Stimulated activated memory B cell treated with anti-CD40 and anti-IgM and Interleukin-4, amounts not matched to agents 10 μg/mL and 1 μg/mL and 100 μg/mL, for 72 hours (primary cell): ENCODE measurements around the gene TBPL2.
"Not testable (repeated sequence)": the region's sequence is repeated elsewhere in the genome, so short reads cannot be mapped to it uniquely, and the experiment has no call there.

Experiments
- ATAC-seq: fragments of 150-1000 bp; cut with Tn5 transposase; 2 replicates; pipeline ENCODE4 v1.10.0; 2021
- H3K27ac Mint-ChIP-seq: one replicate; pipeline ENCODE4 v1.8.0; 2022; ENCODE audit warnings: mild to moderate bottlenecking, mixed read lengths
- H3K27me3 Mint-ChIP-seq: one replicate; pipeline ENCODE4 v1.8.0; 2022; ENCODE audit warnings: mixed read lengths
- H3K36me3 Mint-ChIP-seq: one replicate; pipeline ENCODE4 v1.8.0; 2022; ENCODE audit warnings: mixed read lengths
- H3K4me1 Mint-ChIP-seq: one replicate; pipeline ENCODE4 v1.8.0; 2022; ENCODE audit warnings: mixed read lengths
- H3K4me3 Mint-ChIP-seq: one replicate; pipeline ENCODE4 v1.8.0; 2022; ENCODE audit warnings: mild to moderate bottlenecking, moderate library complexity, mixed read lengths
- H3K9me3 Mint-ChIP-seq: one replicate; pipeline ENCODE4 v1.8.0; 2022; ENCODE audit warnings: mixed read lengths

The TBPL2 gene

DNA sequence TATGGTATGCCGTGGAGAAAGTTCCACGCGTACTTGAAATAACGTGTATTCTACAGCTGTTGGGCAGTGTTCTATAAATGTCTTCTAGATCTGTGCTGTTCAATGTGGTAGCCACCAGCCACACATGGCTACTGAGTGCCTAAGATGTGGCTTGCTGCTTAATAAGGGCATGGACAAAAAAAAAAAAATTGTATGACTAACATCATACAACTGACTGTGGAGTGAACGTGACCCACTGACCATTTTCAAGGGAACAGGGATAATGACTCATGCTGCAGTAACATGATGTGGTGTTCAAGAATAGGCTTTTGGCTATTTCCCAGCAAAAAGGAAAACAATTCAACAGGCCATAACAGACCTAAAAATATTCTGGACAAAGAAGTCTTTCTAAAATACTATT lies 41.7 kb downstream of the TBPL2 start:
- H3K9me3 Mint-ChIP-seq, result no peaks in the 10 kb centered on the region
- no peak overlapping the region for H3K4me3 Mint-ChIP-seq
- H3K27ac Mint-ChIP-seq, result no peak overlapping the region
- ATAC-seq, result no peak
- no peaks in the 10 kb centered on the region for H3K4me1 Mint-ChIP-seq
- peaks cover 31% of the 10 kb centered on the region for H3K36me3 Mint-ChIP-seq
- no peaks in the 10 kb centered on the region for H3K27me3 Mint-ChIP-seq

DNA sequence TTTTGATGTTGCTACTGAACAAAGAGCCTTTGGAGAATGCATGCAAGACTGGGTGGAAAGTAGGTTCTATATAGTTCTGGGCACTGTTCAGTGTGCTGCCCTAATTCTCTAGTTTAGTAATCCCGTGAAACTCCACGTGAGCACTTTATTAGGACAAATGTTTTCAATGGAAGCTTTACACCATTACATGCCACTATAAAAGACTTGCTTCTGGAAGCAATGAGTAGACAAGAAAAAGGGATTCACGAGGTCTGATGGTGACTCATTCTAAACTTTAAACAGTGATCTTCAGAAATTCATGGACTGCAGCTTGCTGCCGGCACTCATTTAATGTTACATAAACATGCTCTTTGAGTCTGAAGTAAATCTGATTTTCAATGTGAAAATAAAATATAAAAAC lies 51.1 kb downstream of the TBPL2 start:
- no peak overlapping the region for H3K4me3 Mint-ChIP-seq
- H3K9me3 Mint-ChIP-seq, result no peaks in the 10 kb centered on the region
- no peaks in the 10 kb centered on the region for H3K27me3 Mint-ChIP-seq
- peaks cover 45% of the 10 kb centered on the region for H3K36me3 Mint-ChIP-seq
- ATAC-seq, result no peak
- H3K4me1 Mint-ChIP-seq, result no peaks in the 10 kb centered on the region
- no peak overlapping the region for H3K27ac Mint-ChIP-seq

DNA sequence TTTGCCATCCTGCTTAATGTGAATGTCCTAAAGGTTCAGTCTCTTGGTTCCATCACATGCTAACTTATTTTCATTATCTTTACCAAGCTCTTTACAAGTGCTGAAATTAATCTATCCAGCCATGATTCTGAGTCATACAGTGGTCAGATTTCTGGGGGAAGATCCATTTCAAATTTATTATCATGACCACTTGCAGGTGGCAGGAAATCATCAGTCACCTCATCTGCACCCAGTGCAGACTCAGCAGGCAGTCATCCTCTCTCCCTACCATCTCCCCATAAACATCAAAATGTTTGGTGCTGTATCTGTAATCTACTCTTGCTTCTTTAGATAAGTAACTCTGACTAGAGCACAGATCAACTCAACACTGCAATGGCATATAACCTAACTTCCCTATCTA lies 52.3 kb downstream of the TBPL2 start:
- no peaks in the 10 kb centered on the region for H3K27me3 Mint-ChIP-seq
- ATAC-seq, result no peak
- no peak overlapping the region for H3K27ac Mint-ChIP-seq
- peaks cover 55% of the 10 kb centered on the region for H3K36me3 Mint-ChIP-seq
- no peaks in the 10 kb centered on the region for H3K9me3 Mint-ChIP-seq
- no peaks in the 10 kb centered on the region for H3K4me1 Mint-ChIP-seq
- no peak overlapping the region for H3K4me3 Mint-ChIP-seq

DNA sequence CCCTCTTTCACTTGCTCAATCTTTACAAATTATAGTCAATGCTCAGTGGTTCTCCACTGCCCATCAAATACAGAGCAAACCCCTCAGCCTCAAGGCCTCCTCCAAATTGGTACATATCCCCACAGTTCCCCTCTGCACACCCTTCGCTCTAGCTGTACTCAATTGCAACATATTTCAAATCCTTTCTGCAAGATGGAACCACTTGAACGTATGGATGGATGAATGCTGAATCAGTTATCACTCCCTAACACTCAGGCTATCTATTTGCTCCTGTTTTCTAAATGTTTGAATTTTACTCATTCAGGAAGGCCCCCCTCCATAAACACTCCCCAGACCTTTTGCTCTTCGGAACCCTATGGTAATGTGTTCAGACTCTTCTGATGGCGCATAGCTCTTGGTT lies 53.3 kb downstream of the TBPL2 start:
- Mint-ChIP-seq H3K27ac (no peak overlapping the region), H3K27me3 (no peaks in the 10 kb centered on the region), H3K36me3 (peaks cover 59% of the 10 kb centered on the region), H3K4me3 (no peak overlapping the region), H3K9me3 (no peaks in the 10 kb centered on the region), H3K4me1 (no peaks in the 10 kb centered on the region)
- no peak for ATAC-seq

DNA sequence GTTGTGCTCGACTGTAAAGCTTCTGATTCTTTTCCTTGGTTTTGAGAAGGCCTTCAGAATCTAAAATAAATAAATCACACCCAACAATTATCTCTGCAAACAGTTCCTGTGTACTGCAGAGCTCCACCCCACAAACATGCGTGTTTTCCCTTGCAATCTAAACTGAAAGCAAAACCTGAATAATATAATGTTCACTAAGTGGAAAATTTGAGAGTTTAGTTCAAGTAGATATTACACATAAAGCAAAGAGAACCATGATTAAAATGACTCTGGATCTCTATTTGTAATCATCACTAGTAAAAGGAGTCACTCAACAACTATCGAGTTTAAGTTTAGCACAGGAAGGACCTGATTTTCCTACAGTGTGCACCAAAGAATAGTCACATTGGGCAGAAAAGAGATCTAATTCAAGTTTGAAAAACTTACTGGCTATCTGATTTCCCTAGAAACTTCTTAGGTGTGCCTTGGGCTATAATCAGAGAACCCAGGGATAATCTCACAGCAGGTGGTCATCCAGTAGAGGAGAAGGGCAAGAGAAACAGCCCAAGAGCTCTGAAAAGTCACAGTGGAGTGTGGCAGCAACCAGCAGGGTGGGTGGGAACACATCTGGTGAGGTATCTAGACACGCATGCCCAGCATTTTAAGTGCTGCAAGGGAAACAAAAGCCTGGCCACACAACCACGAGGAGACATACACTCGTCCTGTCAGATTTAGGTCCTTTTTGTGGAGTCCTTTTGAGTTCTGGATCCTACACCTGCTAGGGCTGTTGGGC lies 54.2 kb downstream of the TBPL2 start:
- no peaks in the 10 kb centered on the region for H3K27me3 Mint-ChIP-seq
- peaks cover 67% of the 10 kb centered on the region for H3K36me3 Mint-ChIP-seq
- no peaks in the 10 kb centered on the region for H3K4me1 Mint-ChIP-seq

DNA sequence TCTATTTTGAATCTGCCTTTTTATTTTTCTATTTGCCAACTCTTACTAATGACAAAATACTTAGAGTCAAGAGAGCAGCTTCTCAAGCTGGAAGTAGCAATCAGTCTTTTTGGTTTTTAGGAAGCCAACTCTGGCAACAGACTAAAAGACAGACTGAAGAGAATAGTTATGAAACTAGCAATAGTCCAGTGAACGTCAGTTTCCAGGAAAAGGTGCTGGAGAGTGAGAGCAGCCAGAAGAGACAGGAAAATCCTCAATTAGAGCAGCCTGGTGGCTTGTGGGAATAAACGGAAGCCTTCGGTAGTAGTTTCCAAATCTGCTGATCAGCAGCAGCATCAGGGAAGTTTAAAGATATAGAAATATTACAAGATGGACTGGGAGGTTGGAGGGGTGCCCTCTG lies 55.9 kb downstream of the TBPL2 start:
- ATAC-seq, result no peak
- Mint-ChIP-seq H3K27me3 (no peaks in the 10 kb centered on the region), H3K4me3 (no peak overlapping the region), H3K27ac (no peak overlapping the region), H3K36me3 (peaks cover 74% of the 10 kb centered on the region), H3K4me1 (no peaks in the 10 kb centered on the region), H3K9me3 (no peaks in the 10 kb centered on the region)

More for the DNA sequence above, 54.2 kb downstream of the TBPL2 start:
- Mint-ChIP-seq H3K27ac (no peak overlapping the region), H3K4me3 (no peak overlapping the region), H3K9me3 (no peaks in the 10 kb centered on the region)
- no peak for ATAC-seq

DNA sequence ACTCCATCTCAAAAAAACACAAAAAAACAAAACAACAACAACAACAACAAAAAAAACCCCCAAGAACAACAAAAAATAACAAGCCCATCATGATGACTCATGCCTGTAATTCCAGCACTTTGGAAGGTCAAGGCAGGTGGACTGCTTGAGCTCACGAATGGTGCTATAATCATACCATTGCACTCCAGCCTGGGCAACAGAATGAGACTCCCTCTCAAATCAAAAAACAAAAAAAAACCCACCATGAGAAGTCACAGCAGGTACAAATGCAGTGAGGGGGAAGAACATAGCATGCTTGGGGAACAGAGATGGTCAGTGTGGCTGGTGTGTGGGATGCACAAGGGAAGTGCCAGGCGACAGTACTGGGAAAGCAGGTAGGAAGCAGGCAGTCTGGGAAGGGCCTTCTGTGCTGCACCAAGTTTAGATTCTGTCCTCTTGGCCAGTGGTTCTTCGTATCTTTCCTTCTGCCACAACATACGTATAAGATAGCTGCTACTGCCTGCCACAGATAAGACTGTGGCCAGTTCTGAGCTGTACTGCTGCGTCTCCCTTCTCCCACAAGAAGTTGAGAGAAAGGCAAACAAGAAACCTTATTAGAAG lies 56.8 kb downstream of the TBPL2 start:
- no peaks in the 10 kb centered on the region for H3K4me1 Mint-ChIP-seq
- ATAC-seq, result no peak

DNA sequence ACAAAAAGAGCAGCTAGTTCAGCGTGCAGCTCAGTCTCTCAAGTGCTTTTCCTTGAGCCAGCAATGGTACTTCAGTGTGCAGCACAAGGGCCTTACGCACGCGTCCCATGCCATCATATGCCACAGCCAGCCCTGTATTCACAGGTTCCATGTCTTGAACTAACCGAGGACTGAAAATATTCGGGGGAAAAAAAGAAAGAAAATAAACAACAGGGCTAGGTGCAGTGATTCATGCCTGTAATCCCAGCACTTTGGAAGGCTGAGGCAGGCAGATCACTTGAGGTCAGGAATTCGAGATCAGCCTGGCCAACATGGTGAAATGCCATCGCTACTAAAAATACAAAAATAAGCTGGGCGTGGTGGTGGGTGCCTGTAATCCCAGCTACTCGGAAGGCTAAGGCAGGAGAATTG lies 57.4 kb downstream of the TBPL2 start:
- not testable (repeated sequence) for H3K4me3 Mint-ChIP-seq, H3K27ac Mint-ChIP-seq, H3K27me3 Mint-ChIP-seq, ATAC-seq, H3K9me3 Mint-ChIP-seq, H3K4me1 Mint-ChIP-seq
- peaks cover 73% of the 10 kb centered on the region for H3K36me3 Mint-ChIP-seq

More for the DNA sequence above, 56.8 kb downstream of the TBPL2 start:
- Mint-ChIP-seq H3K36me3 (peaks cover 72% of the 10 kb centered on the region), H3K9me3 (no peaks in the 10 kb centered on the region), H3K27ac (no peak overlapping the region), H3K27me3 (no peaks in the 10 kb centered on the region), H3K4me3 (no peak overlapping the region)

DNA sequence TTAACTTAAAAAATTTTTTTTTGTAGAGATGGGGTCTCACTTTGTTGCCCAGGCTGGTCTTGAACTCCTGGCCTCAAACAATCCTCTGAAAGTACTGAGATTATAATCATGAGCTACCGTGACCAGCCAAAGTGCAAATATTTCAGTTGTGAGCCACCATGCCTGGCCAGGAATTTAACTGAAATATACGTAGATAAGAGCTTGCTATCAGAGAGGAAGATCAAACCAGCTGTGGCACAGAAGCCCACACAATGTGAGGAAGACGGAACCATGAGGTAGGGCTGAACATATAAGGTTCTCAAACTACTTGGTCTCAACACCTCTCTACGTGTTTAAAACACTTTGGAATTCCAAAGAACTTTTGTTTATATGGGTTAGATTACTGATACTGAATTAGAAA lies 57.9 kb downstream of the TBPL2 start:
- Mint-ChIP-seq H3K9me3 (no peaks in the 10 kb centered on the region), H3K27me3 (no peaks in the 10 kb centered on the region), H3K4me3 (no peak overlapping the region), H3K27ac (no peak overlapping the region), H3K36me3 (peaks cover 73% of the 10 kb centered on the region), H3K4me1 (no peaks in the 10 kb centered on the region)
- no peak for ATAC-seq

DNA sequence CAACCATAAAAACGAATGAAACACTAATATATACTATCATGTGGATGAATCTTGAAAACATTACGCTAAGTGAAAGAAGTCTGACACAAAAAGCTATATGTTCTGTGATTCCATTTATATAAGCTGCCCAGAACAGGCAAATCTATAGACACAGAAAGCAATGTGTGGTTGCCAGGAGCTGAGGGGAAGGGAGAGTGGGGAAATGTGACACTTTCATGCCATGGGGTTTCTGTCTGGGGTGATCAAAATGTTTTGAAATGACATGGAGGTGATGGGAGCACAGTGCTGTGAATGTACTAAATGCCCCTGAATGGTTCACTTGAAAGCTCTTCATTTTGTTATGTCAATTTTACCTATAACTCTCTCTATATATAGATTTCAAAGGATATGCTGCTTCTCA lies 58.9 kb downstream of the TBPL2 start:
- H3K9me3 Mint-ChIP-seq, result no peaks in the 10 kb centered on the region
- no peak for ATAC-seq
- no peak overlapping the region for H3K4me3 Mint-ChIP-seq
- no peak overlapping the region for H3K27ac Mint-ChIP-seq
- peaks cover 73% of the 10 kb centered on the region for H3K36me3 Mint-ChIP-seq
- H3K4me1 Mint-ChIP-seq, result no peaks in the 10 kb centered on the region
- no peaks in the 10 kb centered on the region for H3K27me3 Mint-ChIP-seq

DNA sequence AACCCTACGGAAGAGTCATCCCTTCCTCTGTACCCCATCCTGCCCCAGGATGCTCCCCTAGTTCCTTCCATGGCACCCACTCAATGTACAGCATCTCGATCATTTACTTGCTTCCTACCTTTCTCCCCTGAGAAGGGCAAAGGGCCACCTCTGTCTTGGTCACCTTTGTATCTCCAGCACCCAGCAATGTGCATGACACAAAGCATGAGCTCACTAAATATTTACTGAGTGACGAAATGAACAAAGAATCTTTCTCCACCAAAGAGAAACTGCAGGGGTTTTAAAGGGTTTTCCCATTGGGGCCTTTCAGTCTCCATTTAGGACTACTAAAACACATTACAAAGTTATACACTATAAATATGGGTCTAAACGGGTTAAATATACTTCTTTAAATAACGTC lies 59.4 kb downstream of the TBPL2 start:
- no peak overlapping the region for H3K27ac Mint-ChIP-seq
- H3K4me1 Mint-ChIP-seq, result no peaks in the 10 kb centered on the region
- no peak overlapping the region for H3K4me3 Mint-ChIP-seq
- no peaks in the 10 kb centered on the region for H3K27me3 Mint-ChIP-seq
- ATAC-seq, result no peak
- peaks cover 77% of the 10 kb centered on the region for H3K36me3 Mint-ChIP-seq
- no peaks in the 10 kb centered on the region for H3K9me3 Mint-ChIP-seq

DNA sequence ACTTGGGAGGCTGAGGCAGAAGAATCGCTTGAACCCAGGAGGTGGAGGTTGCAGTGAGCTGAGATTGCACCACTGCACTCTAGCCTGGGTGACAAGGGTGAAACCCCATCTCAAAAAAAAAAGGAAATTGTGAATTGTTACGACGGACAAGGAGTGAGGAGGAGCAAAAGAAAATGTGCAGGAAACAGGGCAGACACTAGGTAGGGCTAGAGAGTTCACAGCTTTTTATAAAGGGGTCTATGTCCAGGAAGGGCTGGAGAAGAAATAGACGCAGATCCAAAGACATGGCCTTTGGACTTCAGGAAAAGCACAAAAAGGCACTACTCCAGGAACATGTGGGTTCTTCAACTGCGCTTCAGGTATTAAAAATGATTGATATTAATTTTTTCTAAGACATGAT lies 63.2 kb downstream of the TBPL2 start:
- ATAC-seq, result no peak
- Mint-ChIP-seq H3K4me1 (peaks cover 8% of the 10 kb centered on the region), H3K4me3 (no peak overlapping the region), H3K9me3 (no peaks in the 10 kb centered on the region), H3K36me3 (peaks cover 78% of the 10 kb centered on the region), H3K27ac (no peak overlapping the region), H3K27me3 (no peaks in the 10 kb centered on the region)

DNA sequence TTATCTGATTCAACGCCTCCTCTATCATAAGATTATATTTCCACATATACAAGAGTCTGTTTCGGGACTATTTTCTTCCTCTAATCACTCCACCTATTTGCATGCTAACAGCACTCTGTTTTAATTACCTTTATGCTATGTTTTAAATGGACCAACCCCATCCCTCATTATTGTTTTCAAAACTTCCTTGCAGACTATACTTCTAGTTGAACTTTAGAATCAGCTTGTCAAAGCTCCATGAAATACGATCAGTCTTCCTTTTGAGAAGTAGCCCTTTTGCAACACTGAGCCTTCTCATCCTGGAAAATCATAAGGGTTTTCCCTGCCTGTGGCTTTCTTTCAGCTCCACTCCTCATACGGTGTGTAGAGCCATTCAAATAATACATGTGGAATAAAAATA lies 65.6 kb downstream of the TBPL2 start:
- peaks cover 75% of the 10 kb centered on the region for H3K36me3 Mint-ChIP-seq
- no peaks in the 10 kb centered on the region for H3K9me3 Mint-ChIP-seq
- peak overlapping the region; percentile 69 for H3K27ac Mint-ChIP-seq
- no peak for ATAC-seq
- no peak overlapping the region for H3K4me3 Mint-ChIP-seq
- peaks cover 8% of the 10 kb centered on the region for H3K4me1 Mint-ChIP-seq
- H3K27me3 Mint-ChIP-seq, result no peaks in the 10 kb centered on the region

DNA sequence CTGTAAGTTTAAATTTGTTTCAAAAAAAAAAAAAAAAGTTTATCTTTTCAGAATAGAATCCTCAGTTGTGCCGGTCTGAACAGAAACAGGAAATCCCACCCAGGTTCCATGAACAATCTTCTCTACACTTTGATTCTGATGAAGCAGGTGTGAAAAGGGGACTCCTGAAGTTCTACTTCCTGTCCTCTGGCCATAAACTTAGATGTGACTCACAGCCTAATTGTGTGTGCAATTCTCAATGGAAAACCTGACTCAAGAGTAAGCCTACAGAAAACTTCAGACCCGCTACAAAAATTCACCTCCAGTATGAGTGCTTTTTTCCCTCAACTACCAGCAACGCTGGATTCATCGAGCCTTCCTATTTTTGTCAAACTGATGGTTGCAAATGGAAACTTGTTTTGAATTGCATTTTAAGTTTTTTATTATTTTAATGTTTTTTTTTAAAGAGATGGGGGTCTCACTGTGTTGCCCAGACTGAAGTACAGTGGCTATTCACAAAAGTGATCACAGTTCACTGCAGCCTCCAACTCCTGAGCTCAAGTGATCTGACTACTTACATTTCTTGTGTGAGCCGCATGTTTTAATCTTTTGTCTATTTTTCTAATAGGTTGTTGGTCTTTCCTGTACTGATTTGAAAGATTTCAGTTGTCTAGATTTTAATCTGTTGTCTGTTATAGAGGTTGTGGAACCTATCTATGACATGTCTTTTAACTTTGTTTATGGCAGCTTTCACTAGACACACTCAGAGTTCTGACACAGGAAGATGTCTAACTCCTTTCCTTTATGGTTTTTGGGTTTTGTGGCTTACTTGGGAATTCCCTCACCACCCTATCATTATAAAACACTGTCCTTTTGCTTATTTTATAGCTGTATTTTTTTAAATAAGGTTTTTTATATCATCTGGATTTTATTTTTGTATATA lies 66.4 kb downstream of the TBPL2 start:
- peaks cover 8% of the 10 kb centered on the region for H3K4me1 Mint-ChIP-seq
- ATAC-seq, result peak; percentile 86
- no peaks in the 10 kb centered on the region for H3K27me3 Mint-ChIP-seq
- no peaks in the 10 kb centered on the region for H3K9me3 Mint-ChIP-seq
- H3K36me3 Mint-ChIP-seq, result peaks cover 82% of the 10 kb centered on the region
- H3K4me3 Mint-ChIP-seq, result no peak overlapping the region
- H3K27ac Mint-ChIP-seq, result peak overlapping the region; percentile 69

DNA sequence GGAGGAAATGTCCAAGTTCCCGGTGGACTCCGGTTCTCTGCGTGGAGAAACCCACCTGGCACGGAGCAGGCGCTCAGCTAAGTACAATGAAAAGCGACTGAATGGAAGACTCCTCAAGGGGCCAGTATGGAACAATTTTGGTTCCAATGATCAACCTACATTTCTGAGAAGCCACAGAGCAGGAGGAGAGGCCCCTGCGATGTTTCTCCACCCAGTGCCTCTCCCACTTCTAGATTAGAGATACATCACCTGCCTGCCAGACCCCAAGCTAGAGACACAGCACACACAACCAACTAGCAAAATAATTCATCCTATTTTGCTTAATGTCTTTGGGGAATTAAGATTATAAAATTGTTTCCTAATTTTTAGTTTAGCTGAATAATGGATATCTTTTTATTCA lies 67.6 kb downstream of the TBPL2 start:
- H3K36me3 Mint-ChIP-seq, result peaks cover 81% of the 10 kb centered on the region

More for the DNA sequence above, 67.6 kb downstream of the TBPL2 start:
- H3K4me1 Mint-ChIP-seq, result peaks cover 8% of the 10 kb centered on the region
- H3K4me3 Mint-ChIP-seq, result no peak overlapping the region
- no peaks in the 10 kb centered on the region for H3K27me3 Mint-ChIP-seq
- ATAC-seq, result no peak
- no peak overlapping the region for H3K27ac Mint-ChIP-seq
- H3K9me3 Mint-ChIP-seq, result no peaks in the 10 kb centered on the region
